ENCODE results near the gene CD151.

- TF ChIP-seq, protein P1, sequence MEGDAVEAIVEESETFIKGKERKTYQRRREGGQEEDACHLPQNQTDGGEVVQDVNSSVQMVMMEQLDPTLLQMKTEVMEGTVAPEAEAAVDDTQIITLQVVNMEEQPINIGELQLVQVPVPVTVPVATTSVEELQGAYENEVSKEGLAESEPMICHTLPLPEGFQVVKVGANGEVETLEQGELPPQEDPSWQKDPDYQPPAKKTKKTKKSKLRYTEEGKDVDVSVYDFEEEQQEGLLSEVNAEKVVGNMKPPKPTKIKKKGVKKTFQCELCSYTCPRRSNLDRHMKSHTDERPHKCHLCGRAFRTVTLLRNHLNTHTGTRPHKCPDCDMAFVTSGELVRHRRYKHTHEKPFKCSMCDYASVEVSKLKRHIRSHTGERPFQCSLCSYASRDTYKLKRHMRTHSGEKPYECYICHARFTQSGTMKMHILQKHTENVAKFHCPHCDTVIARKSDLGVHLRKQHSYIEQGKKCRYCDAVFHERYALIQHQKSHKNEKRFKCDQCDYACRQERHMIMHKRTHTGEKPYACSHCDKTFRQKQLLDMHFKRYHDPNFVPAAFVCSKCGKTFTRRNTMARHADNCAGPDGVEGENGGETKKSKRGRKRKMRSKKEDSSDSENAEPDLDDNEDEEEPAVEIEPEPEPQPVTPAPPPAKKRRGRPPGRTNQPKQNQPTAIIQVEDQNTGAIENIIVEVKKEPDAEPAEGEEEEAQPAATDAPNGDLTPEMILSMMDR (conservative IDR thresholded peaks at IDR 0.05): no peak
- TF ChIP-seq ZFX (IDR thresholded peaks at IDR 0.05): no peak
Measured at GRCh38 chr11:837990-838307, 5.2 kb downstream of the CD151 start.
